ENCODE data around the gene FBXO5.

DNA sequence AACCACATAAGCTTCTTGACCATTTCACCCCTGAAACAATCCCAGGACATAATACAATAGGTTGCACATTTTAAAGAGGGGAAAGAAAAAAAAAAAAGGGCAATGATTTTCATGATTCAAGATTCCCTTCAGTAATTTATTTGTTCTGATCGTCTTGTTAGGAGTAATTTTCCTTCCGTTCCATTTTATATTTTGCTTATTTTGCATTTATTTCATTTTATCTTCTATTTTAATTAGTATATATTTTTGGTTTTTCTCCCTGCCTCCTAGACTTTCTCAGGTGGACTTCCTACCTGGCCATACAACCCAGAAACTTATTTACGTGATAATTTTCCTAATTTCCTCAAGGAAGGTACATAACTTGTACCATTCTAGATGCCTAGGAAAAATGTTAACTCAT is 32.6 kb downstream of the FBXO5 start:
- TF ChIP-seq, protein P1, sequence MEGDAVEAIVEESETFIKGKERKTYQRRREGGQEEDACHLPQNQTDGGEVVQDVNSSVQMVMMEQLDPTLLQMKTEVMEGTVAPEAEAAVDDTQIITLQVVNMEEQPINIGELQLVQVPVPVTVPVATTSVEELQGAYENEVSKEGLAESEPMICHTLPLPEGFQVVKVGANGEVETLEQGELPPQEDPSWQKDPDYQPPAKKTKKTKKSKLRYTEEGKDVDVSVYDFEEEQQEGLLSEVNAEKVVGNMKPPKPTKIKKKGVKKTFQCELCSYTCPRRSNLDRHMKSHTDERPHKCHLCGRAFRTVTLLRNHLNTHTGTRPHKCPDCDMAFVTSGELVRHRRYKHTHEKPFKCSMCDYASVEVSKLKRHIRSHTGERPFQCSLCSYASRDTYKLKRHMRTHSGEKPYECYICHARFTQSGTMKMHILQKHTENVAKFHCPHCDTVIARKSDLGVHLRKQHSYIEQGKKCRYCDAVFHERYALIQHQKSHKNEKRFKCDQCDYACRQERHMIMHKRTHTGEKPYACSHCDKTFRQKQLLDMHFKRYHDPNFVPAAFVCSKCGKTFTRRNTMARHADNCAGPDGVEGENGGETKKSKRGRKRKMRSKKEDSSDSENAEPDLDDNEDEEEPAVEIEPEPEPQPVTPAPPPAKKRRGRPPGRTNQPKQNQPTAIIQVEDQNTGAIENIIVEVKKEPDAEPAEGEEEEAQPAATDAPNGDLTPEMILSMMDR (IDR thresholded peaks at IDR 0.05): no peak
- TF ChIP-seq ZFX (IDR thresholded peaks at IDR 0.05; ENCODE audit: borderline replicate concordance): no peak
